GM21381 (cell line): ENCODE results near the gene NINJ1.
"Not testable (repeated sequence)": the region's sequence is repeated elsewhere in the genome, so short reads cannot be mapped to it uniquely, and the experiment has no call there.

Source experiments
- ATAC-seq: cut with Tn5 transposase; IDR thresholded peaks from one replicate; pipeline ENCODE4 v1.9.1; 2021; ENCODE audit warnings: mild to moderate bottlenecking, moderate library complexity; ENCODE audit not compliant: unreplicated experiment

Gene NINJ1

DNA sequence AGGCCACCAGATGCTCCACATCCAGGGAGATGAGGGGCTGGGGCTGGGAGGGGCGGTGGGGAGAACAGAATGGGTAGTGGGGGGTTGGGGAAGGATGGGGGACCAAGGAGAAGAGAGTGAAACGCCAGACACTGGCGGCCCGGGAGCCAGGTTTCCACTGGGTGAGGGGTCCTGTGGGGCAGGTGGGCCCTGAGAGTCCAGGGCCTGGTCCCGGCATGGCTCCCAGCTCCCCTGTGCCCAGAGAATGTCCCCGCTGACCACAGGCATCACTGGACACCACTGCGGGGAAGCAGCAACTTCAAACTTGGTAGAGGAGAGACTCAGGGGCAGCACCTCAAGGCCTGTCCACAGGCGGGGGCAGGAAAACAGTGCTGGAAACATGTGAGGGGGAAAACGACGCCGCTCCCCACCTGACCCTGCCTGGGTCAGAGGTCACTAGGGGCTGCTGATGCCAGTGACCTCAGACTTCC, 13.2 kb downstream of the NINJ1 start:
- ATAC-seq, result no peak

DNA sequence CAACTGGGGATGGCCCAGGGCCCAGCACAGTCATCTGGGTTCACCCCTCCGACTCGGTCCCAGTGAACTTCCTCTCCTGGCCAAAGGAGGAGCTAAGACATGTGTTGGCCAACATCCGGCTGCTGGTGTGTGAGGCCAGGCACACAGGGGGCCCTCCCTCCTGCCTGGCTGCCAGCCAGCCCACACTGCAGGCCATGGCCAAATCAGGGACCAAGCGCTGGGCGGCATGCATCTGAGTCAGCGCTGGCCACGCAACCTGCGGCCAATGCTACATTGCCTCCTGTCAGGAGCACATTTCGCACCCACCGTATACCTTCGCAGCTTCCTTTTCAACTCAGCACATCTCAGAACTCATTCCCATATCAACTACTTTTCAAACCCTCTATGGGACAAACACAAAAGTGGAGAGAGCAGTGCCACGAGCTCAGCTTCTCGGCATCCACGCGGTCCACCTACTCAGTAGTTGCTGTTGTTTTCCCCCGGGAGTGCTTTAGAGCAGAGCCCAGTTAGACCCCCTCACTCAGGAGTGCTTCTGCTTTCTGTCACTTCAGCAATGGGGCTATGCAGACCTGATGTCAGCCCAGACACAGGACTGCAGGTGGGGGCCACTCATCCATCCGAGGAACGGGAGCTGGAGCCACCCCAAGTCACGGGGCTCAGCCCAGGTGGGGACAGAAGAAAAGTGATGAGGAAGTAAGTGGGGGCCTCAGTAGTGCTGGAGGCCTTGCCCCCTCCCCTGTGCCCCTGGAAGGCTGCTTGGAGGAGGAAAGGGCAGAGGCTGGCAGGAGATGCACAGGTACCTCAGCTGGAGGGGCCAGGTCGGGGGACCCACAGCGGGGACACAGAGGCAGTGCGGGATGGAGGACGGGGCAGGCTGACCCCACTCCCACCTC, 13.9 kb downstream of the NINJ1 start:
- peak; percentile 85 for ATAC-seq

DNA sequence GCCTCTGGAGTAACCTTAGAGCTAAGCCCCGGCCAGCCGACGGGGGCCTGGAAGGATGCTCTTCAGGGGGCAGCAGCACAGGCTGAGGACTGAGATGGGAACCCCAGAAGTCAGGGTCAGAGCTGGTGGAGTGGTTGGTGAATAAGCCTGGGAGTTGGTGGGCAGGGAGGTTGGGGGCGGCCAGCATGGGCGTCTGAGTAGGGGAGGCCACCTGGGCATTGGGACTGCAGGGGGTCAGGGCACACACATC, 14.4 kb downstream of the NINJ1 start:
- no peak for ATAC-seq

DNA sequence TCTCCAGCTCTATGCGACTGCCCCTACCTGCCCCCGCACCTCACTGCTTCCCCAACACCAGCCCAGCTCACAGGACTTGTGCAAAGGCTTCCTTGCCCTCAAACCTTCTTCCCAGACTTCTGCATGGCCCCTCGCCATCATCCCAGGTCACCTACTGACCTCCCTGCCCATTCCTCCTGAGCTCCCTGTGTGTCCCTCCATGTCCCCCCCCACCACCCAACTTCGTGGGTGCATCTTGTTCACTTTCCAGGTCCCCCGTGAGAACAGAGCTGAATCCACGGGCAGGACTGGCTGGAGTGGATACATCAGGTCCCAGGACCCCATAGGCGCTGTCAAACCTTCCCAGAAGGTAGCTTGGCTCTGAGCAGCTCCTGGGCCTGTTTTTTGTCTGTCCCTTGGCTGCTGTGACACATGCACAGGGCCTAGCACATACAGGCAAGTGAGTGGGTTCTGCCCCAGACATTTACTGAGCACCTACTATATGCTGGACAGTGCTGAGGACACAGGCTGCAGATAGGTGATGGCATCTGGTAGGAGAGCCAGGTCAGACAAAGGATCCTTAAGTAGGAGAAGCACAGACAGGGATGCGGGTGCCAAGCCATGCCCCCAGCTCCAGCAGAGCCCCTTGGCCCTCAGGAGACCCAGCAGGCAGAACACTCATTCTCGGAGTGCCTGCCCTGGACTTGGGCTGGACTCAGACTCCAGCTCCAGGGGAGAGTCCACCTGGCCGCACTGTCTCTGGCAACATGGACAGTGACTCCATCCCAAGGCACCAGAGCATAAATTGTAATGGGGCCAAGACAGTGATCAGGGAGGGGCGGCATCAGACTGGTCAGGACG, 15.0 kb downstream of the NINJ1 start:
- no peak for ATAC-seq

DNA sequence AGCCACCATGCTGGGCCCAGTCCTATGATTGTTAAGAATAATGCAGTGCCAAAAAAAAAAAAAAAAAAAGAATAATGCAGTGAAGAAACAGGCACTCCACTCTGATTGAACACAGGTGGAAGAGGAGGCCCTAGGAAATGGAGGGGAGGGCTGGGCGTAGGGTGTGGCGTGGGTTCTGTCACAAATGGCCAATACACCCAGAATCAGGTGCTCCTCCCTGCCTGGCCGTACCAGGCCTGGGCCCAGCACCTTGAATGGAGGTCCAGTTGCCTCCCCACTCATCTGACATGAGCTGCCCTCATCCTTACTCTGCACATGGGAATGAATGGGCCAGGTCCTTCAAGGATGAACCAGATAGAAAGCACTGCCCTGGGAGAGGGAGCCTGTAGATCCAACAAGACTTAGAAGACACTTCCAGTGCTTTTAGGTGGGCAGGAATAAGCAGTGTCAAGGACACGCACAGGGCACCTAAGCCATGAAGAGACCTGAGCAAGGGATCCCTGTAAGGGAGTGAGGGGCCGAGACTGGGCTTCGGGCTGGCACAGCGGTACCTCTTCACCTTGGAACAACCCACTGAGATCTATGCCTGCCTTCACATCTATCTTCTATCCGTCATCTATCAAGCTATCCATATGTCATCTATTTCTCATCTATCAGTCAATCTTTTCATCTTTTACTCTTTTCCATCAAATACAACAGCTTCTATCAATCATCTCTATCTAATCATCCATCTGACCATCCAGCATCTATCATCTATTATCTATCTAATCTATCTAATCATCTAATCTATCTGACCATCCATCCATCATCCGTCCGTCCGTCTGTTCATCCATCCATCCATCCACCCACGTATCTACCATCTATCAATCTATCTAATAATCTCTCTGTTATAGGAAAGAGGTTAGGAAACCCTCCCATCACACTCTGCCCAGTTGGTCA, 15.9 kb downstream of the NINJ1 start:
- no peak for ATAC-seq

DNA sequence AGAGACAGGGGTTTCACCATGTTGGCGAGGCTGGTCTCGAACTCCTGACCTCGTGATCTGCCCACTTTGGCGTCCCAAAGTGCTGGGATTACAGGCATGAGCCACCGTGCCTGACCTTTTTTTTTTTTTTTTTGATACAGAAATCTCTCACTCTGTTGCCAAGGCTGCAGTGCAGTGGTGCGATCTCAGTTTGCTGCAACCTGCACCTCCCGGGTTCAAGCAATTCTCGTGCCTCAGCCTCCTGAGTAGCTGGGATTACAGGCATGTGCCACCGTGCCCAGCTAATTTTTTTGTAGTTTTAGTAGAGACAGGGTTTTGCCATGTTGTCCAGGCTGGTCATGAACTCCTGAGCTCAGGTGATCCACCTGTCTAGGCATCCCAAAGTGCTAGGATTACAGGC, 16.5 kb downstream of the NINJ1 start:
- ATAC-seq, result not testable (repeated sequence)

DNA sequence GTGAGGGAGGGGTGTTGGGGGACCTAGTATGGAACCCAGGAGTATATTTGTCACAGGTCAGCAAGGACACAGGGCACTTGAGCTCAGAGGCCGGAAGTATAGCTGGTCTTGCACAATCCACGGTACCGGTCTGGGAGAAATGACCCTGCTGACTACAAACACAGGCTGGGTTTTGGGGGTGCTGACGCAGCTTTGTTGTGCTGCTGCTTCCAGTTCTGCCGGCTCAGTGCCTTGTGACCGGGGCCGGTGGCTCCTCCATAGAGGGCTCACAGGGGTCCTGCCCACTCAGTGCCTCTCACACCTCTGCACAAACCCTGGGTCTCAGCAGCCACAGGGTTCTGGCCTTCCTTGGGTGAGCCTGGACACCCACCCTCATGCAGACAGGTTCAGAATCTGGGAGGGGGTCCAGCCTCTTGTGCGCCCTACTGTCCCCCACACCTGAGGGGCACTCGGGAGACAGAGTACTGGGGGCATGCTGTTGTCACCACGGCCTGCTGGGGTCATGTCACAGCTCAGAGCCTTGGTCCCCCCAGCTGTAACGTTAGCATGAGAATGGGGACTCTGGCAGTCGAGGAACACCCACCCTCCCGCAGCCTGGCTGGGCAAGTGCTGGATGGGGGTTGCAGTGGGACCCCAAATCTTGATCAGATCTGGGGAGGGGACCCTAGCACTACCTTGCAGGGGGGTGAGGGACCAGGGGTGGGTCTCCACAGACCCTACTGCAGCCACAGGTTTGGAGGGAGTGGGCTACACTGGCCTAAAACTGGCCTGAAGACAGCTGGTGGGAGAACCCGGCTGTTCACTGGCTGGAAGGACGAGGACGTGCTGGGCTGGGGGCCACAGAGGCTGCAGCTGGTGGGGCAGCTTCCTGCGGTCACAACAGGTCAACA, 17.7 kb downstream of the NINJ1 start:
- ATAC-seq, result no peak

DNA sequence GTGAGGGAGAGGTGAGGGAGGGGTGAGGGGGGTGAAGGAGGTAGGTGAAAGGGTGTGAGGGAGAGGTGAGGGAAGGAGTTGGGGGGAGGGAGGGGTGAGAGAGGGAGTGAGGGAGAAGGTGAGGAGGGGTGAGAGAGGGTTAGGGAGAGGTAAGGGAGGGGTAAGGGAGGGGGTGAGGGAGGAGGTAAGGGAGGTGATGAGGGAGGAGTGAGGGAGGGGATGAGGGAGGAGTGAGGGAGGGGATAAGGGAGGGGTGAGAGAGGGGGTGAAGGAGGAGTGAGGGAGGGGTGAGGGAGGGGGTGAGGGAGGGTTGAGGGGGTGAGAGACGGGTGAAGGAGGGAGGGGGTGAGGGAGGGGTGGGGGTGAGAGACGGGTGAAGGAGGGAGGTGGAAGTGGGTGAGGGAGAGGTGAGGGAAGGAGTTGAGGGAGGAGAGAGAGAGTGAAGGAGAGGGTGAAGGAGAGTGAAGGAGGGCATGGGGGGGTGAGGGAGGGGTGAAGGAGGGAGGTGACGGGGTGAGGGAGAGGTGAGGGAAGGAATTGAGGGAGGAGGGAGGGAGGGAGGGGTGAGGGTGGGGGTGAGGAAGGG, 18.5 kb downstream of the NINJ1 start:
- ATAC-seq, result no peak

DNA sequence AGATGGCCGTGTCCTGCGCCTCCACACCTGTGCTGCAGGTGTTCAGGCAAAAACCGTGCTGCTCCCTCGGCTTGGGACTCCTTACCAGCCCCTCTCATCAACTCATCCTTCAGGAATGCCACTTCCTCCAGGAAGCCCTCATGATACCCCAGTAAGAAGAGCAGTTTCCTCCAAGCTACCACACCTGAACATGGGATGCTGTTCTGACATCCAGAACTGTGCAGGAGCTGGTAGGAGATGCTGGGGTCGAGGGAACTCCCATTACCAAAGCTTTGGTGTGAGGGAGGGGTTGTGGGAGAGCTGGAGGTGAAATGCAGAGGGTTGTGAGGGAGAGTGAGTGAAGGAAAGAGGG, 19.1 kb downstream of the NINJ1 start:
- ATAC-seq, result no peak

DNA sequence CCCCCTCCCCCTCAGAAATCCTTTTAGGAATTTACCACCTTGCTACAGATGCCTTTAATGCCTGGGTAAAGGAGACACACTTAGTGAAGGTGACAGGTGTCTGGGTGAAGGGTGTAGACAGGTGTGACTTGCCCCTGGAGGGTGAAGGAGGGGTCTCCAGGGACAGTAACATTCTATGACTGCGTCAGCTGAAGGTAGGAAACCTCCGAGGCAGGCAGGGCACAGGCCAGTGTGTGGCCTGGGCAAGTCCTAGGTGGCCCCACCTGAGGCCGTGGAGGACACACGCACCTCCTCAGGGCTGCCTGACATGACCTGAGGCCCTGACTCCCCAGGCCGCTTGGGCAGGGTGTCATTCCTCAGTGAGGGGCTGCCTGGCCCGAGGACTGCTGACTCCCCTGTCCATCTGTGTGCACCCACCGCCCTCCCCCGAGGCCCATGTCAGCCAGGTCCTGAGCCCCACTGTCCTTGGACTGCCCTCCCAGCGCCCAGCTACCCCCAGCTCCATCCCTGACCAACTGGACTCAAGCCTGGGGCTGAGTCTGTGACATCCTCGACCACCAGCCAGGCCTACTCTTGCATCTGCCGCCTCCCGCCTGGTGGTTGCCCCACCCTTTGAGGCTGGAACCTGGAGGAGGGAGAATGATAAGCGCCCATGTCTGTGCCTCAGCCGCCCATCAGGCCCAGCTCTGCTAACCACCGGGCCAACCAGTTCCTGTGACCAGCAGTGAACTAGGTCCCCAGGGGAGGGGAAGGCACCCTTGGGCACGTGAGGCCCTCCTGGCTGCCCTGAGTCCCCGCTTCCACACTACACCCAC, 19.7 kb downstream of the NINJ1 start:
- ATAC-seq, result no peak

DNA sequence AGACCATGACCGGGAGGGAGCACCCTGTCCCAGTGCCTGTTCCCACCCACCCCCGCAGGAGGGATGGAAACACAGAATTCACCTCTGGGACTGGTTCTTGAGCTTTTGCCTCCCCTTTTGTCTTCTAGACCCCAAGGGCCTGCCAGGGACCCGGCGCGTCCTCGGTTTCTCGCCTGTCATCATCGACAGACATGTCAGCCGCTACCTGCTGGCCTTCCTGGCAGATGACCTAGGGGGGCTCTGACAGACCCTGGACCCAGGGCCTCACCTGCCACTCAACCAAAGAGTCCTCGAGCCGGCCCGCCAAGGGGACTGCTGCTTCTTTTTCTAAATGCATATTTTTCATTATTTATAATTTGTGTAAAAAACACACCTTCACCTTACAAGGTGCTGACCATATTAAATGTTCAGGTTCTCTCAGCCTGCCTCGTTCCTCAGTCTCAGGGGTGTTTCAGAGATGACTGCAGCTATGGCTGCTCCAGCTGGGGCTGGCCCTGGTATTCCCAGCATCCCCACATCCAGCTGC, 21.1 kb downstream of the NINJ1 start:
- ATAC-seq, result no peak

DNA sequence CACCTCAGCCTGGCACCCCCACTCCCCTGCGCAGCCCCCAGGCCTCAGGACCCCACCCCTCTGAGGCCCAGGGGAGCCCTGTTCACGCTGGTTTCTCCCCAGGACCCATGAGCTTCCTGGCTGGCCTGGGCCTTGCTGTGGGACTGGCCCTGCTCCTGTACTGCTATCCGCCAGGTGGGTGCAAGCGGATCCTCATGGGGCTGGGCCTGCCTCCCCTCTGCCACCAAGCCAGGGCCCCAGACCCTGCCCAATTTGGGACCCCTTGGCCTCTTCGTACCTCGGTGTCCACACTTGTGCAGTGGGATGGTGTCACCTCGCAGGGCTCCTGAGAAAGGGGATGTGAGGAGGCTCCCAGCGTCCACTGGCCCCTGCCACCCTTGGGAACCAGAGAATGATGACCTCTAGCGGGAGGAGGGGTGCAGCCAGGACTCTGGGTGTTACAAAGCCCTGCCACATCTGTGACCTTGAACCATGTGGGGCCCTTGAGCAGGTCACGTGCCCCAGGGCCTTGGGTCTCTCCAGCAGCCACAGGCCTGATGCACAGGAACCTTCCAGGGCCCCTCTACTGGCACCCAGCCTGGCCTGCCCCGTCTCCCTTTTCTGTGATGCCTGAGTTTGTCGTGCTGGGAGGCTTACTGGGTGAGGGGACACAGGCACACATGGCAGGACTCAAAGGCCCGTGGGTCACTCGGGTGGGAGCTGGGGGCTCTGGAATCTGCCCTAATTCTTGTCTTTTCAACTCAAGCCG, 21.8 kb downstream of the NINJ1 start:
- no peak for ATAC-seq

DNA sequence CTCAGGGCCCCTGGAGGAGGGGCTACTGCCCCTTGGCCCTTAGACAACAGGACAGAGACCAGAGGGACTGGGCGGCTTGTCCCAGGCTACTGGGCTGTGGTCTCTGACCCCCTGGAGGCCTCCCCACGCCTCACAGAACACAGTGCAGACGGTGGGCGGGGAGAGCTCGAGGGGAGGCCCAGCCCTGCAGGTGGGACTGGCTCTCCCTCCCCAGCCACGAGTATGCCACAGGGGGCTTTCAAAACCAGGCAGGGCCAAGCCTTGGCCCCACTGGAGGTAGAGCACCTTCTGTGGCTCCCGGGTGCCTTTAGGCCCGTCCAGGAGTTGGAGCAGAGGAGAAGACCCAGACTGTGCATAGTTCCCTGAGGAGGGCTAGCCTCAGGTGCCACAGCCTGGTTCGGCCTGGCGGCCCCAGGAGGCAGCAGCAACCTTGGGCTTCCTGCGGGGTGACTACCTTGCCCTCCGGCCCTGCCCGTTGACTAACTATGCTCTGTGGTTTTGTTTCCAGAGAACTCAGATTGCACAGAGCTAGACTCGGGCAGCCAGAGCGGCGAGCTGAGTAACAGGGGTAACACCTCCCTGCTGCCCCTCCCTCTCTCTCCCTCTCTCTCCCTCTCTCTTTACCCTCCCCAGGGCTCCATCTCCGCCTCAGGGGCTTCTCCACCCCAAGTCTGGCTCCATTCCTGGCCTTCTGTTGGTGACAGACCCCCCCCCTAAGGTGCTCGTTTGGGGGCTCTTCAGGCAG, 22.5 kb downstream of the NINJ1 start:
- ATAC-seq, result no peak

DNA sequence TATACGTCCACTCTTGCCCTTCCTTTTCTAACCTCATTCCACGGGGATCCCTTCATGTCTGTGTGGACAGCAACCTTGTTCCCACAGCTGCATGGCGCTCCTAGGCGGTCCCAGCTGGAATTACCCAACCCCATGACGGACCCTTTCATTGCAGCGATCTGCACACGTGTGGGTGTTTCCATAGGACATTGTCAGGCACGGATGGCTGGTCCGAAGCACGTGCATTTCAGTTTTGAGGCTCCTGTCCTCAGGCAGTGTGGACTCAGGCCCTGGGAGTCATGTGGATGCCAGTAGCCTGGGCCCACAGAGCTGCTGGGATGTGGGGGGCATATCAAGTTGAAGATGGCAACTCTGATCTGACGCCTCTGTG, 23.1 kb downstream of the NINJ1 start:
- no peak for ATAC-seq

DNA sequence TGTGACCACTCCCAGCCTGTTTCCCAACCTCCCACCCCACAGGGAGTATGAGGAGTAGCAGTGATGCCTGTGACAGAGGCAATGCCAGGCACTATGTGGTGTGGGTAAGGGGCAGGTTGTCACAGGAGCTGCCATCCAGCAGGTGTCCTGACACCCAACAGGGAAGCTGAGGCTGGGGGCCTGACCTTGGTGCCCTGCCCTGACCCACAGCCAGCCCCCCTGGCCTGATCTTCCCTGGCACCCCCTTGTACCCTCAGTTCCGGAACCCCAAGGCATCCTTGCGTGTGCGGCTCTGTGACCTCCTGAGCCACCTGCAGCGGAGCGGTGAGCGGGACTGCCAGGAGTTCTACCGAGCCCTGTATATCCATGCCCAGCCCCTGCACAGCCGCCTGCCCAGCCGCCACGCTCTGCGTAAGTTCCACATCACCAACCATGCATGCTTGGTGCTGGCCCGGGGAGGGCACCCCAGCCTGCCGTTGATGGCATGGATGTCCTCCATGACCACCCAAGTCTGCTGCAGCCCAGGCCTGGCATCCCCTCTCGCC, 23.7 kb downstream of the NINJ1 start:
- no peak for ATAC-seq

DNA sequence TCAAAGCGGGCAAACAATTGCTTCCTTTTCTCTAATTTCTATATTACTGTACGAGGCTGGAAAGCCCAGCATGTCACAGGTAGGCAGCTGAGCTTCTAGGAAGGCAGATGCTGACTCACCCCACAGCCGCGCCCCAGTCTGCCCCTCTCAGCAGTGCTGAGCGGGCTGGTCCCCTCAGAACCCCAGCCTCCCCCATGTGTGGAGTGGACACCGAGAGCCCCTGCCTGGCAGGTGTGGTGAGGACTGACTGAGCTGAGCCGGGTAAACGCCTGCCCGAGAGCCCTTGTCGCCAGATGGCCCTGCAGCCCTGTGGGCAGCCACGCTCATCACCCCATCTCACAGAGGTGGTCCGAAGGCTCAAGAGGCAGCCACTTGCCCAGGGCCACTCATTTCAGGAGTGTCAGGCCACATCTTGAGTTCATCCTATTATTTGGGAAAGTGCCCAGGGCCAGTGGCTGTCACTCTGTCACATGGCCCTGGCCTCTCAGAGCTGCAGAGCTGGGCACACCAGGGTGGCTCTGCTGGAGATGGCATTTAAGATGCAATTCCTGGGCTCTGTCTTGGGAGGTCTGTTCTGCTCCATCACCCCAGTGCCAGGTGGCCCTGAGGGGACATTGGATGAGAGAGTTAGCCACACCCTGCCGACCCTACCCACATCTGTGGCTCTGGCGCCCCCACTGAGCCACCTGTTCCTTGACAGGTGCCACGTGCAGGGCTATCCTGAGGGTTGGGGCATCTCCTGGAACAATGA, 25.6 kb downstream of the NINJ1 start:
- ATAC-seq, result no peak

DNA sequence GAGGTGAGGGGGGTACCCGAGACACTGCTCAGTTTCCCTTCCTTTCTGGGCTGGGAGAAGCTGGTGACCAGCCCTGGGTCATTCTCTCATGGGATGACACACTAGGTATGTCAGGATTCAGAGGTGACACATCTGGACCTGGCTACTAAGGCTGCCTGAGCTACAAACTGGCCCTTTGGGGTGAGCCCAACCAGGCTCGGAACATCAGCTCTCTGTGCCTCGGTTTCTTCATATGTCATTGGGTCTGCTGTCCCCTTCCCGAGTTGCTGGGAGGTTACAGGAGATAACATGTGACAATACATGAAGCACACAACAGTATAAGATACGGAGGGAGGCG, 26.3 kb downstream of the NINJ1 start:
- ATAC-seq, result no peak
